ENCODE measurements around the gene TMOD1. TPM values are rescaled to one million over a fixed set of nuclear protein-coding genes. Genes with fewer than 3 reads are reported as not detected.
"Not testable (repeated sequence)": the region's sequence is repeated elsewhere in the genome, so short reads cannot be mapped to it uniquely, and the experiment has no call there.

The TMOD1 gene
- polyA plus RNA-seq, 1 of the 3 experiments (the other 2 are of a cell fraction) = 0.54 TPM

DNA sequence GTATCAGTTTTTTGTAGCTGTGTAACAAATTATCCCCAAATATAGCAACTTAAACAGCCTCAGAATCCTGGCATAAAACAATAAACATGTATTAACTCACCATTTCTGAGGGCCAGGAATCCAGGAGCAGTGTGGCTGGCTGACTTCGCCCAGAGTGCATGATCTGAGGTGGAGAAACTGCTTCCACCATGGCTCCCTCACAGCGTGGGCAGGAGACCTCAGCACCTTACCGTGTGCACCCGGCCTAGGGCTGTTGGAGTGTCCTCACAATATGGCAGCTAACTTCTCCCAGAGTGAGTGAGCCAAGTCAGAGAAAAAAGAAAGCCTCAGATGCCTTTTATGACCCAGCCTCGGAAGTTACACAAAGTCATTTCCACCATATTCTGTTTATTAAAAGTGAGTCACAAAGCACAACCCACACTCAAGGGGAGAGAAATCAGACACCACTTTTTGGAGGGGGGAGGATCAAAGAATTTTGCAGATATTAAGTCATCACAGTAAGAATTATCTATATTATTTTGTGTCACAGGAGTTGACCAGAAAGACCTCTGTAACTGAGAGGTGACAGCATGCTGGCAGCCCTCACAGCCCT, 72.1 kb downstream of the TMOD1 start:
- ChIA-PET POLR2A (no interaction called here), CTCF (interaction anchor here (2.1 to 3.6 kb wide), 3 partner anchors 9 to 104 kb away, joined by 6 to 15 read pairs (median 10); no protein-coding TSS in a partner anchor)
- no peak overlapping the region for H3K9ac ChIP-seq
- H3K9me2 ChIP-seq = no peaks in the 10 kb centered on the region
- no peaks in the 10 kb centered on the region for H3K27me3 ChIP-seq (ENCODE audit: insufficient read depth)
- no peak for DNase-seq
- H4K20me1 ChIP-seq (ENCODE audit: insufficient read depth) = no peaks in the 10 kb centered on the region
- peaks cover 0 to 31% of the 10 kb centered on the region in 2 experiments; a peak in 1 of 4 replicates for H3K4me1 ChIP-seq (ENCODE audit: control insufficient read depth in 1 of 2, insufficient read depth in 2 of 2, low read depth in 1 of 2, low read length in 1 of 2)
- peaks cover 0 to 10% of the 10 kb centered on the region in 2 experiments for H3K36me3 ChIP-seq (replicated peaks in 1 of 2; ENCODE audit: control insufficient read depth in 1 of 2, insufficient read depth in 2 of 2, low read length in 1 of 2)
- no peak overlapping the region; a peak in 1 of 4 replicates for H3K27ac ChIP-seq (ENCODE audit: low read depth in 2 of 2, low read length in 1 of 2)
- WGBS (ENCODE audit: low lambda C conversion rate) = 60% methylated on average over 5 of the region's 5 CpGs
- H3K9me3 ChIP-seq = no peaks in the 10 kb centered on the region
- no peaks in the 10 kb centered on the region for H3K79me2 ChIP-seq (ENCODE audit: insufficient read depth)
- H3K4me3 ChIP-seq (ENCODE audit: low read depth in 2 of 2, low read length in 1 of 2) = no peak overlapping the region
- H2AFZ ChIP-seq (ENCODE audit: low read depth) = no peak overlapping the region
- no peak overlapping the region for H3K4me2 ChIP-seq
- TF ChIP-seq ZBTB33 (IDR thresholded peaks at IDR 0.05; ENCODE audit: borderline replicate concordance, low read depth) (no peak), USF1 (IDR thresholded peaks at IDR 0.05; ENCODE audit: borderline replicate concordance, low read depth) (no peak), MEF2A (IDR thresholded peaks at IDR 0.05; ENCODE audit: borderline replicate concordance, low read depth) (no peak), POLR2AphosphoS5 (IDR thresholded peaks at IDR 0.05; ENCODE audit: low read depth, low read length) (no peak), CHD2 (IDR thresholded peaks at IDR 0.05; ENCODE audit: low read length, partially characterized antibody) (no peak), TAF1 (IDR thresholded peaks at IDR 0.05; ENCODE audit: borderline replicate concordance, low read depth, low read length) (no peak), GABPA (IDR thresholded peaks at IDR 0.05; ENCODE audit: low read depth) (no peak), EP300 (IDR thresholded peaks at IDR 0.05; ENCODE audit: borderline replicate concordance in 1 of 2, low read depth in 1 of 2, low read length in 1 of 2) (no peak), EZH2phosphoT487 (IDR thresholded peaks at IDR 0.05; ENCODE audit: borderline replicate concordance, low read depth) (no peak), NFIC (IDR thresholded peaks at IDR 0.05; ENCODE audit: borderline replicate concordance) (no peak), JUND (IDR thresholded peaks at IDR 0.05) (no peak), SMC3 (IDR thresholded peaks at IDR 0.05; ENCODE audit: low read depth, low read length) (no peak), RXRA (IDR thresholded peaks at IDR 0.05; ENCODE audit: borderline replicate concordance, low read depth) (no peak), FOSL2 (IDR thresholded peaks at IDR 0.05; ENCODE audit: borderline replicate concordance, low read depth) (no peak), RAD21 (IDR thresholded peaks at IDR 0.05; ENCODE audit: low read length) (no peak), FOXJ3 (CRISPR knock-in tag; IDR thresholded peaks at IDR 0.05) (no peak), RFX5 (IDR thresholded peaks at IDR 0.05; ENCODE audit: low read length) (no peak), SIN3A (IDR thresholded peaks at IDR 0.05; ENCODE audit: borderline replicate concordance, low read depth, low read length) (no peak), FOXM1 (IDR thresholded peaks at IDR 0.05; ENCODE audit: low read depth) (no peak), RCOR1 (IDR thresholded peaks at IDR 0.05; ENCODE audit: low read length) (no peak)
- no peaks in the 10 kb centered on the region for H3F3A ChIP-seq (replicated peaks; ENCODE audit: insufficient read depth)

DNA sequence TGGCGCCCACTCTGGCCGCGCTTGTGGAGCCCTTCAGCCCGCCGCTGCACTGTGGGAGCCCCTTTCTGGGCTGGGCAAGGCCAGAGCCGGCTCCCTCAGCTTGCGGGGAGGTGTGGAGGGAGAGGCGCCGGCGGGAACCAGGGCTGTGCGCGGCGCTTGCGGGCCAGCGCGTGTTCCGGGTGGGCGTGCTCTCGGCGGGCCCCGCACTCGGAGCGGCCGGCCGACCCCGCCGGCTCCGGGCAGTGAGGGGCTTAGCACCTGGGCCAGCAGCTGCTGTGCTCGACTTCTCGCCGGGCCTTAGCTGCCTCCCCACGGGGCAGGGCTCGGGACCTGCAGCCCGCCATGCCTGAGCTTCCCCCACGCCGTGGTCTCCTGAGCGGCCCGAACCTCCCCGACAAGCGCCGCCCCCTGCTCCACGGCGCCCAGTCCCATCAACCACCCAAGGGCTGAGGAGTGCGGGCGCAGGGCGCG, 72.7 kb downstream of the TMOD1 start:
- CTCF ChIA-PET = interaction anchor here (0.6 to 3.6 kb wide), 3 partner anchors 10 to 79 kb away, joined by 3 to 15 read pairs (median 10); no protein-coding TSS in a partner anchor
- H3F3A ChIP-seq (replicated peaks; ENCODE audit: insufficient read depth); H3K27ac ChIP-seq (ENCODE audit: low read depth in 2 of 2, low read length in 1 of 2); DNase-seq; H3K9me2 ChIP-seq; POLR2A ChIA-PET; H3K4me2 ChIP-seq; H2AFZ ChIP-seq (ENCODE audit: low read depth); H3K4me3 ChIP-seq (ENCODE audit: low read depth in 2 of 2, low read length in 1 of 2); H3K9ac ChIP-seq; H3K79me2 ChIP-seq (ENCODE audit: insufficient read depth); H3K27me3 ChIP-seq (ENCODE audit: insufficient read depth); H4K20me1 ChIP-seq (ENCODE audit: insufficient read depth); H3K36me3 ChIP-seq (replicated peaks in 1 of 2; ENCODE audit: control insufficient read depth in 1 of 2, insufficient read depth in 2 of 2, low read length in 1 of 2); H3K9me3 ChIP-seq: not testable (repeated sequence)
- H3K4me1 ChIP-seq (ENCODE audit: control insufficient read depth in 1 of 2, insufficient read depth in 2 of 2, low read depth in 1 of 2, low read length in 1 of 2) = peaks cover 0 to 25% of the 10 kb centered on the region in 2 experiments; a peak in 1 of 4 replicates
- WGBS (ENCODE audit: low lambda C conversion rate) = 92% methylated on average over 30 of the region's 47 CpGs

- H2AFZ ChIP-seq (ENCODE audit: low read depth); H3K9ac ChIP-seq; H3K27ac ChIP-seq (ENCODE audit: low read depth in 2 of 2, low read length in 1 of 2); H3K9me2 ChIP-seq; H3K36me3 ChIP-seq (replicated peaks in 1 of 2; ENCODE audit: control insufficient read depth in 1 of 2, insufficient read depth in 2 of 2, low read length in 1 of 2); H3K4me3 ChIP-seq (ENCODE audit: low read depth in 2 of 2, low read length in 1 of 2); H3F3A ChIP-seq (replicated peaks; ENCODE audit: insufficient read depth); H3K79me2 ChIP-seq (ENCODE audit: insufficient read depth); H3K9me3 ChIP-seq; H3K4me2 ChIP-seq; H4K20me1 ChIP-seq (ENCODE audit: insufficient read depth); H3K27me3 ChIP-seq (ENCODE audit: insufficient read depth); POLR2A ChIA-PET; DNase-seq: not testable (repeated sequence)
- CTCF ChIA-PET = interaction anchor here (1.7 to 3.6 kb wide), 3 partner anchors 11 to 106 kb away, joined by 4 to 15 read pairs (median 10); no protein-coding TSS in a partner anchor
- 79% methylated on average over 21 of the region's 21 CpGs for WGBS (ENCODE audit: low lambda C conversion rate)
- H3K4me1 ChIP-seq (ENCODE audit: control insufficient read depth in 1 of 2, insufficient read depth in 2 of 2, low read depth in 1 of 2, low read length in 1 of 2) = peaks cover 0 to 22% of the 10 kb centered on the region in 2 experiments; a peak in 1 of 4 replicates
These were observed 73.6 kb downstream of the TMOD1 start for GRCh38 chr9:97574921-97575672.
